Gastrocnemius medialis (tissue), 4 donors: ENCODE measurements around the gene SLC27A3. TPM values are rescaled to one million over a fixed set of nuclear protein-coding genes. Genes with fewer than 3 reads are reported as not detected.
A peak's percentile ranks its signal among the peaks of the same experiment; 100 is the strongest.

Experiments
- ATAC-seq, 2 donors: fragments of 150-250 bp; one replicate each; pipeline ENCODE4 v1.9.1; 2016
- DNase-seq, 2 donors: peaks; one replicate each; pipeline ENCODE4 v3.0.0-alpha.2; 2019
- H3K27ac ChIP-seq, 4 donors: fragments of 200-600 bp; sonication (generic); 1 replicate in 1 of 4; 2 replicates in 3 of 4; pipeline ENCODE4 v1.5.1; 2016 to 2018; ENCODE audit warnings: mild to moderate bottlenecking in 2 of 4, moderate library complexity in 1 of 4
- H3K27me3 ChIP-seq, 3 donors: fragments of 200-600 bp; sonication (generic) in 2 of 3; 1 replicate in 1 of 3; 2 replicates in 2 of 3; pipeline versions ENCODE4 v1.5.1 to v1.6.0; 2016 to 2019; ENCODE audit warnings: mild to moderate bottlenecking in 1 of 3, moderate library complexity in 1 of 3
- H3K36me3 ChIP-seq, 2 donors: fragments of 200-600 bp; sonication (generic) in 1 of 2; one replicate each; pipeline ENCODE4 v1.5.1; 2017 to 2018
- H3K4me1 ChIP-seq, 2 donors: fragments of 200-600 bp; sonication (generic) in 1 of 2; one replicate each; pipeline ENCODE4 v1.5.1; 2016 to 2017; ENCODE audit warnings: mild to moderate bottlenecking in 2 of 2
- H3K4me3 ChIP-seq, 4 donors: fragments of 200-600 bp; sonication (generic) in 3 of 4; 1 replicate in 1 of 4; 2 replicates in 3 of 4; pipeline ENCODE4 v1.5.1; 2016 to 2019; ENCODE audit warnings: mild to moderate bottlenecking in 2 of 4
- H3K9me3 ChIP-seq, 3 donors: fragments of 200-600 bp; sonication (generic) in 2 of 3; 1 replicate in 1 of 3; 2 replicates in 2 of 3; pipeline ENCODE4 v1.5.1; 2016 to 2019
- POLR2A ChIP-seq, 2 donors: fragments of 450-650 bp; IDR thresholded peaks; one replicate each; pipeline ENCODE4 v1.6.1; 2017; ENCODE audit warnings: antibody characterized with exemption in 2 of 2, mild to moderate bottlenecking in 2 of 2, moderate library complexity in 2 of 2
- in situ Hi-C, 4 donors: fragments of 200-750 bp; cut with MboI; loops; one replicate each; pipeline versions ENCODE4 v1.15.0 to v1.8.0; 2017; ENCODE audit warnings: low sequenced_read_pairs in 4 of 4
- intact Hi-C: fragments of 100-400 bp; cut with DNase I; formaldehyde crosslinking; loops from one replicate; pipeline ENCODE4 v1.15.1; 2023; ENCODE audit warnings: low total_unique reads
- total RNA-seq, 4 donors: library from RNA; depleted of rRNA; stranded (reverse); fragments of >200 nt; gene quantifications; one replicate each; pipeline versions ENCODE4 v1.1.0 to v1.2.3, GENCODE V29; 2016
- TF ChIP-seq, protein P1 (sequence below), 5 experiments: fragments of 450-650 bp in 3 of 5; fragments of 200-600 bp in 2 of 5; sonication (generic) in 2 of 5; IDR thresholded peaks in 4 of 5; conservative IDR thresholded peaks in 1 of 5; 1 replicate in 4 of 5; 2 replicates in 1 of 5; pipeline ENCODE4 v1.5.1; 2016 to 2019; ENCODE audit warnings: antibody characterized with exemption in 5 of 5, mild to moderate bottlenecking in 3 of 5, moderate library complexity in 3 of 5

Gene SLC27A3
- total RNA-seq, 4 donors from 2014 or later: 2.3 to 7.9 (median 3.7) TPM

DNA sequence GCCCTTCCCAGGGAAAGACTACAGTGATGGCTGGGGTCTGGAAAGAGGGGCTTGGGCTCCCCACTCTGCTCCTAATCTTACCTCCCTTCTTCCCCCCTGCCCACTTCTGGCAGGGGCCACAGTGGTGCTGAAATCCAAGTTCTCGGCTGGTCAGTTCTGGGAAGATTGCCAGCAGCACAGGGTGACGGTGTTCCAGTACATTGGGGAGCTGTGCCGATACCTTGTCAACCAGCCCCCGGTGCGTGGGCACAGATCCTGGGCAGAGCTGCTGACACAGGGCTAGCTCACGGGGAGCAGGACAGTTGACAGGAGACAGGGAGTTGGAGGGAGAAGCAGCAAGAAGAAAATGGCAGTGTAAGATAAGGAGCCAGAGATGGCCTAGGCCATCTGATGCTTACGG lies 2.4 kb downstream of the SLC27A3 start:
- in situ Hi-C loops: loop anchor here in 1 of 4 donors (10.0 kb wide), 1 partner anchor 103 kb away; the partner anchor contains the start of genes ILF2 and NPR1
- peaks cover 0 to 6% of the 10 kb centered on the region in 2 donors for H3K36me3 ChIP-seq
- ATAC-seq: no peak
- no peaks in the 10 kb centered on the region for H3K9me3 ChIP-seq
- no peak for DNase-seq
- peaks cover 33 to 43% of the 10 kb centered on the region in 2 donors for H3K4me1 ChIP-seq
- no peaks in the 10 kb centered on the region for H3K27me3 ChIP-seq
- H3K4me3 ChIP-seq: no peak overlapping the region
- intact Hi-C loops: no loop called here
- H3K27ac ChIP-seq: no peak overlapping the region
- TF ChIP-seq, protein P1, sequence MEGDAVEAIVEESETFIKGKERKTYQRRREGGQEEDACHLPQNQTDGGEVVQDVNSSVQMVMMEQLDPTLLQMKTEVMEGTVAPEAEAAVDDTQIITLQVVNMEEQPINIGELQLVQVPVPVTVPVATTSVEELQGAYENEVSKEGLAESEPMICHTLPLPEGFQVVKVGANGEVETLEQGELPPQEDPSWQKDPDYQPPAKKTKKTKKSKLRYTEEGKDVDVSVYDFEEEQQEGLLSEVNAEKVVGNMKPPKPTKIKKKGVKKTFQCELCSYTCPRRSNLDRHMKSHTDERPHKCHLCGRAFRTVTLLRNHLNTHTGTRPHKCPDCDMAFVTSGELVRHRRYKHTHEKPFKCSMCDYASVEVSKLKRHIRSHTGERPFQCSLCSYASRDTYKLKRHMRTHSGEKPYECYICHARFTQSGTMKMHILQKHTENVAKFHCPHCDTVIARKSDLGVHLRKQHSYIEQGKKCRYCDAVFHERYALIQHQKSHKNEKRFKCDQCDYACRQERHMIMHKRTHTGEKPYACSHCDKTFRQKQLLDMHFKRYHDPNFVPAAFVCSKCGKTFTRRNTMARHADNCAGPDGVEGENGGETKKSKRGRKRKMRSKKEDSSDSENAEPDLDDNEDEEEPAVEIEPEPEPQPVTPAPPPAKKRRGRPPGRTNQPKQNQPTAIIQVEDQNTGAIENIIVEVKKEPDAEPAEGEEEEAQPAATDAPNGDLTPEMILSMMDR (IDR thresholded peaks at IDR 0.05 in 4 of 5, conservative IDR thresholded peaks at IDR 0.05 in 1 of 5): no peak
- TF ChIP-seq POLR2A (IDR thresholded peaks at IDR 0.05): no peak

GRCh38 chr1:153778051-153778823 lies 3.0 kb downstream of the SLC27A3 start:
- Histone ChIP-seq H3K4me3 (no peak overlapping the region), H3K36me3 (no peaks in the 10 kb centered on the region), H3K27me3 (no peaks in the 10 kb centered on the region), H3K27ac (no peak overlapping the region), H3K4me1 (peaks cover 36 to 47% of the 10 kb centered on the region in 2 donors), H3K9me3 (no peaks in the 10 kb centered on the region)
- DNase-seq (no peak), ATAC-seq (no peak)
- intact Hi-C loops: no loop called here
- TF ChIP-seq, protein P1 (IDR thresholded peaks at IDR 0.05 in 4 of 5, conservative IDR thresholded peaks at IDR 0.05 in 1 of 5): no peak
- no peak for TF ChIP-seq POLR2A (IDR thresholded peaks at IDR 0.05)
- in situ Hi-C loops: loop anchor here in 1 of 4 donors (10.0 kb wide), 1 partner anchor 103 kb away; the partner anchor contains the start of genes ILF2 and NPR1

DNA sequence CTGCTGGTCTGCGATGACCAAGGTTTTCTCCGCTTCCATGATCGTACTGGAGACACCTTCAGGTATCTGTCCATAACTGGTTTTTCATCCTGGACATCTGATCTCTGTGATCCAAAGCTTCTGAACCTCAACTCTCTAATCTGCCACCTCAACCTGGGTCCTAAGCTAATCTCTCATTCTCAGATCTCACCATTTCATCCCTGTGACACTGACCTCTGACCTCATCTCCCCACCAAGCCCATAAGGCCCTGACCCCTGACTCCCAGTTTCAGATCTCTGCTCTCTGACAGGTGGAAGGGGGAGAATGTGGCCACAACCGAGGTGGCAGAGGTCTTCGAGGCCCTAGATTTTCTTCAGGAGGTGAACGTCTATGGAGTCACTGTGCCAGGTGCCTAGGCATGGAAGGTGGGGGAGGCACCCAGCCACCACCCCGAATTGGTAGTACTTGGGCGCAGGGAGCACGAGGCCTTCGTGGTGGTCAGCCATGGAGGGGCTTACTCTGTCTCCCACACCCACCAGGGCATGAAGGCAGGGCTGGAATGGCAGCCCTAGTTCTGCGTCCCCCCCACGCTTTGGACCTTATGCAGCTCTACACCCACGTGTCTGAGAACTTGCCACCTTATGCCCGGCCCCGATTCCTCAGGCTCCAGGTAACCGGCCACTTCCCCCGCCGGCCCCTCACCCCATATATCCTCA lies 3.8 kb downstream of the SLC27A3 start:
- ATAC-seq: no peak
- Histone ChIP-seq H3K4me3 (no peak overlapping the region), H3K27me3 (no peaks in the 10 kb centered on the region), H3K4me1 (peaks cover 36 to 47% of the 10 kb centered on the region in 2 donors), H3K36me3 (no peaks in the 10 kb centered on the region), H3K27ac (no peak overlapping the region), H3K9me3 (no peaks in the 10 kb centered on the region)
- in situ Hi-C loops: loop anchor here in 1 of 4 donors (10.0 kb wide), 1 partner anchor 104 kb away; the partner anchor contains the start of genes ILF2 and NPR1
- no peak for TF ChIP-seq POLR2A (IDR thresholded peaks at IDR 0.05)
- TF ChIP-seq, protein P1 (IDR thresholded peaks at IDR 0.05 in 4 of 5, conservative IDR thresholded peaks at IDR 0.05 in 1 of 5): no peak
- intact Hi-C loops: no loop called here
- DNase-seq: no peak

- Histone ChIP-seq H3K4me3 (no peak overlapping the region), H3K9me3 (no peaks in the 10 kb centered on the region), H3K27me3 (no peaks in the 10 kb centered on the region), H3K4me1 (peaks cover 30 to 39% of the 10 kb centered on the region in 2 donors), H3K27ac (peak overlapping the region in 1 of 4 donors; percentile 13), H3K36me3 (no peaks in the 10 kb centered on the region)
- in situ Hi-C loops (loop anchor here in 1 of 4 donors (10.0 kb wide), 1 partner anchor 105 kb away; the partner anchor contains the start of genes ILF2 and NPR1), intact Hi-C loops (no loop called here)
- no peak for TF ChIP-seq POLR2A (IDR thresholded peaks at IDR 0.05)
- TF ChIP-seq, protein P1 (IDR thresholded peaks at IDR 0.05 in 4 of 5, conservative IDR thresholded peaks at IDR 0.05 in 1 of 5): no peak
- DNase-seq (no peak), ATAC-seq (no peak)
These were observed 4.8 kb downstream of the SLC27A3 start for GRCh38 chr1:153779781-153780541.
